NCI-H2227 (cell line): ENCODE results near the gene KCNAB3.

Experiments
- DNase-seq: peaks from one replicate; lab custom pipeline; 2025; ENCODE audit not compliant: unreplicated experiment; lab: John Stamatoyannopoulos, UW

The KCNAB3 gene

GRCh38 chr17:7943291-7943690 lies 13.6 kb upstream of the KCNAB3 start:
- no peak for DNase-seq

- DNase-seq: no peak
Measured at GRCh38 chr17:7940743-7941142, 11.1 kb upstream of the KCNAB3 start.

GRCh38 chr17:7940034-7940433 lies 10.4 kb upstream of the KCNAB3 start:
- DNase-seq: no peak

GRCh38 chr17:7935859-7936258 lies 6.2 kb upstream of the KCNAB3 start:
- no peak for DNase-seq

- DNase-seq: peak; percentile 38
Measured at GRCh38 chr17:7932949-7933348, 3.3 kb upstream of the KCNAB3 start.

- DNase-seq: no peak
Measured at GRCh38 chr17:7932483-7932891, 2.8 kb upstream of the KCNAB3 start.

GRCh38 chr17:7931709-7932482 lies 2.2 kb upstream of the KCNAB3 start, which contains the start of the genes CNTROB and TRAPPC1:
Gene CNTROB (plus strand): TSS chr17:7932206. CDS start chr17:7933080, 874 bp downstream.
Gene TRAPPC1 (minus strand): TSS chr17:7931946. CDS start chr17:7931829, 117 bp downstream.
- DNase-seq: peak; percentile 97

- DNase-seq: no peak
Measured at GRCh38 chr17:7930841-7931631, 1.4 kb upstream of the KCNAB3 start.

GRCh38 chr17:7927596-7927995 lies 2.1 kb downstream of the KCNAB3 start:
- no peak for DNase-seq

GRCh38 chr17:7922845-7923628 lies 6.6 kb downstream of the KCNAB3 start:
- no peak for DNase-seq

GRCh38 chr17:7922269-7922844 lies 7.3 kb downstream of the KCNAB3 start:
- no peak for DNase-seq

- DNase-seq: no peak
Measured at GRCh38 chr17:7916808-7917207, 12.8 kb downstream of the KCNAB3 start.

GRCh38 chr17:7916385-7916682 lies 13.3 kb downstream of the KCNAB3 start:
- no peak for DNase-seq

GRCh38 chr17:7915611-7916384 lies 13.9 kb downstream of the KCNAB3 start, which contains the start of gene RNF227:
Gene RNF227 (minus strand): TSS chr17:7916289. CDS start chr17:7916195, 94 bp downstream.
- peak; percentile 94 for DNase-seq

GRCh38 chr17:7915179-7915610 lies 14.5 kb downstream of the KCNAB3 start:
- DNase-seq: no peak

- DNase-seq: peak; percentile 50
Measured at GRCh38 chr17:7912927-7913524, 16.6 kb downstream of the KCNAB3 start.

GRCh38 chr17:7911116-7911515 lies 18.5 kb downstream of the KCNAB3 start:
- no peak for DNase-seq

GRCh38 chr17:7910711-7911110 lies 18.9 kb downstream of the KCNAB3 start:
- no peak for DNase-seq

- DNase-seq: no peak
Measured at GRCh38 chr17:7910281-7910680, 19.4 kb downstream of the KCNAB3 start.

- DNase-seq: no peak
Measured at GRCh38 chr17:7909089-7909488, 20.6 kb downstream of the KCNAB3 start.
